ENCODE measurements around the gene CARNS1.
A peak's percentile ranks its signal among the peaks of the same experiment; 100 is the strongest.

The CARNS1 gene

DNA sequence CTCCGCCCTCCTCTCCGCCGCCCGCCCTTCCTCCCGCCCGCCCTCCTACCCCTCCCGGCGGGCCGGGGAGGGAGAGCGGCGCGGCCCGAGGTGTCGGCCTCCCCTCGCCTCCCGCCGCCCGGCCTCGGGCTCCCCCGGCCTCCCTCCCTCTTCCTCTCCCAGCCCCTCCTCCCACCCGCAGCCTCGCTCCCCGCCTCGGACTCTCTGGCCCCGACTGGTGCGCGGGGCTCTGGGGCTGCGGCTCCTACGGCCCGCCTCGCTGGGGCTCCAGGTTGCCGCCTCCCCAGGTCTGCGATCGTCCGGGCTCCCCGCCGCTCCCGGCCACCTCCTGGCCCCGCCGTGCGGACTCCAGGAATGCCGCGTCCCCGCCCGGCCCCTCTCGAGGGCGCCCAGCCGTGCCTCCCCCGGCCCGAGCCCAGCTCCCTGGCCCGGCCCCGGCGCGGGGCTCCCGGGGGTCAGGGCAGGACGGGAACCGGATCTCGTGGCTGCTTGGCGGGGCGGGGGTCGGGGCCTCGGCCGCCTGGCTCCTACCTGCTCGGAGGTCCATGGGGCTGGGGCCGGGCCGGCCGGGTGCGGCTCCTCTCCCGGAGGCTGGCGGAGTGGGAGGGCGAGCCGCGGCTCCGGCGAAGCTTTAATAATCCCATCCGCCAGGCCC is 42.4 kb upstream of the CARNS1 start, which contains the start of gene CLCF1:
CLCF1 (minus strand) TSS at position 606 of the 655 bp plus-strand sequence; CDS start at position 547, 59 bp downstream.
- no peak for TF ChIP-seq RARB (CRISPR knock-in tag; IDR thresholded peaks at IDR 0.05)
- TF ChIP-seq TOX (CRISPR knock-in tag; IDR thresholded peaks at IDR 0.05; ENCODE audit: borderline replicate concordance) = no peak
- no peak for TF ChIP-seq SNAI2 (CRISPR knock-in tag; IDR thresholded peaks at IDR 0.05)
- ATAC-seq = peak; percentile 13

DNA sequence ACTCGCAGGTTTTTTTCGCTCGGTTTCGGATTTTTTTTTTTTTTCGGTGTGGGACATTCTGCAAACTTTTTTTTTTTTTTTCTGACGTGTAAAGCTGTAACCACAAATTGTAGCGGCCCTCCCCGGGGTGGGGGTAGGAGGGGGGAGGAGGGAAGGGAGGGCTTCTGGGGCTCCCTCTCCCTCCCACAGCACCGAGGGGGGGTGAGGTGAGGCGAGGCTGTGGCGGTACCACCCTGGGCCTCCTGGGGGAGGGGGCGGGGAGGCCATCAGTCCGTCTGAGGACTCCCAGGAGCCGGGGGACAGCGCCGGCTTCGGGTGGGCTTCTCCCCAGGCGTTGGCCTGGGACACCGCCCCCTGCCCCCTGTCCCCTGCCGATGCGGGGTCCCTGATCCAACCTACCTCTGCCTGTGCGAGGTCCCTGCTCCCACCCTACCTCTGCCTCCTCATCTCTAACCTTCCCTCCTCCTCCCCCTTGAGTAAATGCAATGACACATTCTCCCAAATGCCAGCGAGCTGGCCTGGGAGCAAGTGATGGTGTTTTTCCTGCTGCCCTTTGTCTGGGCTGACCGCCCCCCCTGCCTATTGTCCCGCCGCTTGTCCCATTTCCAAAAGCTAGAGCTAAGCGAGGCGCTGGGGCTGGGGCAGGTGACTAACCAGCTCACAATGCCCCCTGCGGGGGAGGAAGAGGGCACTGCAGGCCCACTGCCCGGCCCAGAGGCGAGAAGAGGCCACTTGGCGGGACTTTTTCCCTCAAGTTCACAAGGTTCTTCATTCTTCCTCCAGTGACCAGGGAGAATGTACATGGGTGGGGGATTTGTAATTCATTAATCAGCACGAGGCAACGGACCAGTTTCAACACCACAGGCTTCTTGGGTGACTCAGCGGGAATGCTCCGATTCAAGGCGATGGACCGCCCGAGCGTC is 41.6 kb upstream of the CARNS1 start:
- peak; percentile 71 for ATAC-seq
- TF ChIP-seq BACH2 (CRISPR knock-in tag; IDR thresholded peaks at IDR 0.05; ENCODE audit: borderline replicate concordance) = no peak
- TF ChIP-seq, protein P1, sequence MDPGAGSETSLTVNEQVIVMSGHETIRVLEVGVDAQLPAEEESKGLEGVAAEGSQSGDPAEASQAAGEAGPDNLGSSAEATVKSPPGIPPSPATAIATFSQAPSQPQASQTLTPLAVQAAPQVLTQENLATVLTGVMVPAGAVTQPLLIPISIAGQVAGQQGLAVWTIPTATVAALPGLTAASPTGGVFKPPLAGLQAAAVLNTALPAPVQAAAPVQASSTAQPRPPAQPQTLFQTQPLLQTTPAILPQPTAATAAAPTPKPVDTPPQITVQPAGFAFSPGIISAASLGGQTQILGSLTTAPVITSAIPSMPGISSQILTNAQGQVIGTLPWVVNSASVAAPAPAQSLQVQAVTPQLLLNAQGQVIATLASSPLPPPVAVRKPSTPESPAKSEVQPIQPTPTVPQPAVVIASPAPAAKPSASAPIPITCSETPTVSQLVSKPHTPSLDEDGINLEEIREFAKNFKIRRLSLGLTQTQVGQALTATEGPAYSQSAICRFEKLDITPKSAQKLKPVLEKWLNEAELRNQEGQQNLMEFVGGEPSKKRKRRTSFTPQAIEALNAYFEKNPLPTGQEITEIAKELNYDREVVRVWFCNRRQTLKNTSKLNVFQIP (CRISPR knock-in tag; IDR thresholded peaks at IDR 0.05; ENCODE audit: borderline replicate concordance, low read depth) = no peak
- TF ChIP-seq, protein P2, sequence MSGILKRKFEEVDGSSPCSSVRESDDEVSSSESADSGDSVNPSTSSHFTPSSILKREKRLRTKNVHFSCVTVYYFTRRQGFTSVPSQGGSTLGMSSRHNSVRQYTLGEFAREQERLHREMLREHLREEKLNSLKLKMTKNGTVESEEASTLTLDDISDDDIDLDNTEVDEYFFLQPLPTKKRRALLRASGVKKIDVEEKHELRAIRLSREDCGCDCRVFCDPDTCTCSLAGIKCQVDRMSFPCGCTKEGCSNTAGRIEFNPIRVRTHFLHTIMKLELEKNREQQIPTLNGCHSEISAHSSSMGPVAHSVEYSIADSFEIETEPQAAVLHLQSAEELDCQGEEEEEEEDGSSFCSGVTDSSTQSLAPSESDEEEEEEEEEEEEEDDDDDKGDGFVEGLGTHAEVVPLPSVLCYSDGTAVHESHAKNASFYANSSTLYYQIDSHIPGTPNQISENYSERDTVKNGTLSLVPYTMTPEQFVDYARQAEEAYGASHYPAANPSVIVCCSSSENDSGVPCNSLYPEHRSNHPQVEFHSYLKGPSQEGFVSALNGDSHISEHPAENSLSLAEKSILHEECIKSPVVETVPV (CRISPR knock-in tag; IDR thresholded peaks at IDR 0.05) = no peak
- TF ChIP-seq, protein P3, sequence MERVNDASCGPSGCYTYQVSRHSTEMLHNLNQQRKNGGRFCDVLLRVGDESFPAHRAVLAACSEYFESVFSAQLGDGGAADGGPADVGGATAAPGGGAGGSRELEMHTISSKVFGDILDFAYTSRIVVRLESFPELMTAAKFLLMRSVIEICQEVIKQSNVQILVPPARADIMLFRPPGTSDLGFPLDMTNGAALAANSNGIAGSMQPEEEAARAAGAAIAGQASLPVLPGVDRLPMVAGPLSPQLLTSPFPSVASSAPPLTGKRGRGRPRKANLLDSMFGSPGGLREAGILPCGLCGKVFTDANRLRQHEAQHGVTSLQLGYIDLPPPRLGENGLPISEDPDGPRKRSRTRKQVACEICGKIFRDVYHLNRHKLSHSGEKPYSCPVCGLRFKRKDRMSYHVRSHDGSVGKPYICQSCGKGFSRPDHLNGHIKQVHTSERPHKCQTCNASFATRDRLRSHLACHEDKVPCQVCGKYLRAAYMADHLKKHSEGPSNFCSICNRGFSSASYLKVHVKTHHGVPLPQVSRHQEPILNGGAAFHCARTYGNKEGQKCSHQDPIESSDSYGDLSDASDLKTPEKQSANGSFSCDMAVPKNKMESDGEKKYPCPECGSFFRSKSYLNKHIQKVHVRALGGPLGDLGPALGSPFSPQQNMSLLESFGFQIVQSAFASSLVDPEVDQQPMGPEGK (CRISPR knock-in tag; IDR thresholded peaks at IDR 0.05; ENCODE audit: borderline replicate concordance) = peak; percentile 47; the same call in 1 of the 2 replicates
- no peak for TF ChIP-seq ZFP30 (CRISPR knock-in tag; IDR thresholded peaks at IDR 0.05)

DNA sequence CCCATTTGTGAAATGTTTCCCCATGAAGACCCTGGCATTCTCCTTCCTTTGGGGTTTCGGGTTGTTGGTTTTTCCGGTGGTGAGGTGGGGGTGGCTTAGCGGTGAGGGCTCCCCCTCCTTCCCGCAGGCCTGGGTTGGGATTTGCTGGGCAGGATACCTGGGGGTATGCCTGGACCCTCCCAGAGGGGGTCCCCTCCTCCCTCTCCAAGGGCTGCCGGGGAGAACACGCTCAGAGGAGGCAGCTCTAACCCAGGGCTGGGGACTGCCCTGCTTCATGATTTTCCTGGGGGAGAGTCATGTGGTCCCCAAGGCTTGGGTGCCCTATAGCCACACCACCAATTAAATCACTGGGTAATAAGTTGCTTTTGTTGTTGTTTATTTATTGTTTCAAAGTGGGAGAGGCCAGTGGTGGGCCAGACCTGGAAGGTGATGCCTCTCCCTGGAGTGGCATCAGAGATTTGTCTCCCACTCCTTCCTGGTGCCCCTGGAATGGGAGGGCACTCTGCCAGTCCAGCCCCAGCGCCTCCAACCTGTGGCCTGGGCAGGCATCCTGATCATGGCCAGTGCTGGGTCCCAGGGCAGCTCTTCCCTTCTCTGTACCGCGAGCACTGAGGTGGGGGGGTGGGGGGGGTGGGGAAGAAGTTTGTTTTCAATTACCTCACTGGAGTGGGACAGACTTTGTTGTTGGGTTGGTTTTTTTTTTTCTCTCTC is 40.8 kb upstream of the CARNS1 start:
- TF ChIP-seq ZNF565 (CRISPR knock-in tag; conservative IDR thresholded peaks at IDR 0.05; ENCODE audit: low read depth) = no peak
- no peak for TF ChIP-seq GLIS3 (CRISPR knock-in tag; IDR thresholded peaks at IDR 0.05)
- TF ChIP-seq, protein P2 (CRISPR knock-in tag; IDR thresholded peaks at IDR 0.05) = no peak
- TF ChIP-seq, protein P4, sequence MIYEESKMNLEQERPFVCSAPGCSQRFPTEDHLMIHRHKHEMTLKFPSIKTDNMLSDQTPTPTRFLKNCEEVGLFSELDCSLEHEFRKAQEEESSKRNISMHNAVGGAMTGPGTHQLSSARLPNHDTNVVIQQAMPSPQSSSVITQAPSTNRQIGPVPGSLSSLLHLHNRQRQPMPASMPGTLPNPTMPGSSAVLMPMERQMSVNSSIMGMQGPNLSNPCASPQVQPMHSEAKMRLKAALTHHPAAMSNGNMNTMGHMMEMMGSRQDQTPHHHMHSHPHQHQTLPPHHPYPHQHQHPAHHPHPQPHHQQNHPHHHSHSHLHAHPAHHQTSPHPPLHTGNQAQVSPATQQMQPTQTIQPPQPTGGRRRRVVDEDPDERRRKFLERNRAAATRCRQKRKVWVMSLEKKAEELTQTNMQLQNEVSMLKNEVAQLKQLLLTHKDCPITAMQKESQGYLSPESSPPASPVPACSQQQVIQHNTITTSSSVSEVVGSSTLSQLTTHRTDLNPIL (CRISPR knock-in tag; IDR thresholded peaks at IDR 0.05; ENCODE audit: low read depth) = no peak
- no peak for TF ChIP-seq ARNTL (CRISPR knock-in tag; IDR thresholded peaks at IDR 0.05; ENCODE audit: borderline replicate concordance, low read depth)
- TF ChIP-seq TCF4 (CRISPR knock-in tag; IDR thresholded peaks at IDR 0.05; ENCODE audit: borderline replicate concordance) = no peak
- no peak for TF ChIP-seq ZC3H10 (CRISPR knock-in tag; IDR thresholded peaks at IDR 0.05)
- TF ChIP-seq ZNF70 (CRISPR knock-in tag; IDR thresholded peaks at IDR 0.05) = no peak
- TF ChIP-seq, protein P1 (CRISPR knock-in tag; IDR thresholded peaks at IDR 0.05; ENCODE audit: borderline replicate concordance, low read depth) = no peak
- TF ChIP-seq OSR1 (CRISPR knock-in tag; IDR thresholded peaks at IDR 0.05) = no peak
- TF ChIP-seq, protein P5, sequence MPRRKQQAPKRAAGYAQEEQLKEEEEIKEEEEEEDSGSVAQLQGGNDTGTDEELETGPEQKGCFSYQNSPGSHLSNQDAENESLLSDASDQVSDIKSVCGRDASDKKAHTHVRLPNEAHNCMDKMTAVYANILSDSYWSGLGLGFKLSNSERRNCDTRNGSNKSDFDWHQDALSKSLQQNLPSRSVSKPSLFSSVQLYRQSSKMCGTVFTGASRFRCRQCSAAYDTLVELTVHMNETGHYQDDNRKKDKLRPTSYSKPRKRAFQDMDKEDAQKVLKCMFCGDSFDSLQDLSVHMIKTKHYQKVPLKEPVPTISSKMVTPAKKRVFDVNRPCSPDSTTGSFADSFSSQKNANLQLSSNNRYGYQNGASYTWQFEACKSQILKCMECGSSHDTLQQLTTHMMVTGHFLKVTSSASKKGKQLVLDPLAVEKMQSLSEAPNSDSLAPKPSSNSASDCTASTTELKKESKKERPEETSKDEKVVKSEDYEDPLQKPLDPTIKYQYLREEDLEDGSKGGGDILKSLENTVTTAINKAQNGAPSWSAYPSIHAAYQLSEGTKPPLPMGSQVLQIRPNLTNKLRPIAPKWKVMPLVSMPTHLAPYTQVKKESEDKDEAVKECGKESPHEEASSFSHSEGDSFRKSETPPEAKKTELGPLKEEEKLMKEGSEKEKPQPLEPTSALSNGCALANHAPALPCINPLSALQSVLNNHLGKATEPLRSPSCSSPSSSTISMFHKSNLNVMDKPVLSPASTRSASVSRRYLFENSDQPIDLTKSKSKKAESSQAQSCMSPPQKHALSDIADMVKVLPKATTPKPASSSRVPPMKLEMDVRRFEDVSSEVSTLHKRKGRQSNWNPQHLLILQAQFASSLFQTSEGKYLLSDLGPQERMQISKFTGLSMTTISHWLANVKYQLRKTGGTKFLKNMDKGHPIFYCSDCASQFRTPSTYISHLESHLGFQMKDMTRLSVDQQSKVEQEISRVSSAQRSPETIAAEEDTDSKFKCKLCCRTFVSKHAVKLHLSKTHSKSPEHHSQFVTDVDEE (CRISPR knock-in tag; IDR thresholded peaks at IDR 0.05) = no peak
- TF ChIP-seq ZNF8 (CRISPR knock-in tag; IDR thresholded peaks at IDR 0.05) = no peak
- TF ChIP-seq TOX (CRISPR knock-in tag; IDR thresholded peaks at IDR 0.05; ENCODE audit: borderline replicate concordance) = no peak
- no peak for TF ChIP-seq ISL1 (CRISPR knock-in tag; IDR thresholded peaks at IDR 0.05)
- no peak for TF ChIP-seq ZFP3 (CRISPR knock-in tag; IDR thresholded peaks at IDR 0.05)
- ATAC-seq = peak; percentile 22

All from SK-N-SH treated with all-trans-retinoic acid at 6 μM for 48 hours (cell line).